GM15510 (cell line): ENCODE data around the gene ALS2.

Experiments
- POLR2A ChIP-seq: IDR thresholded peaks from 3 replicates; pipeline ENCODE4 v1.6.1; 2011; ENCODE audit warnings: borderline replicate concordance; ENCODE audit not compliant: insufficient read length; ENCODE audit errors: extremely low read depth

The ALS2 gene

GRCh38 chr2:201797175-201797840 is 16.6 kb upstream of the ALS2 start:
- no peak for TF ChIP-seq POLR2A

- TF ChIP-seq POLR2A: no peak
Measured at GRCh38 chr2:201796478-201796865, 15.7 kb upstream of the ALS2 start.

- TF ChIP-seq POLR2A: no peak
Measured at GRCh38 chr2:201795607-201796477, 15.1 kb upstream of the ALS2 start.

GRCh38 chr2:201794294-201794693 is 13.6 kb upstream of the ALS2 start:
- no peak for TF ChIP-seq POLR2A

- no peak for TF ChIP-seq POLR2A
Measured at GRCh38 chr2:201793631-201794030, 12.9 kb upstream of the ALS2 start.

GRCh38 chr2:201790989-201791388 is 10.3 kb upstream of the ALS2 start:
- TF ChIP-seq POLR2A: no peak

- no peak for TF ChIP-seq POLR2A
Measured at GRCh38 chr2:201790291-201790690, 9.6 kb upstream of the ALS2 start.

GRCh38 chr2:201789395-201789794 is 8.7 kb upstream of the ALS2 start:
- no peak for TF ChIP-seq POLR2A

- no peak for TF ChIP-seq POLR2A
Measured at GRCh38 chr2:201788371-201788770, 7.6 kb upstream of the ALS2 start.

- no peak for TF ChIP-seq POLR2A
Measured at GRCh38 chr2:201786471-201786870, 5.7 kb upstream of the ALS2 start.

- no peak for TF ChIP-seq POLR2A
Measured at GRCh38 chr2:201785135-201785534, 4.4 kb upstream of the ALS2 start.

GRCh38 chr2:201784563-201784962 is 3.8 kb upstream of the ALS2 start:
- TF ChIP-seq POLR2A: no peak

GRCh38 chr2:201781557-201782051 is 871 bp upstream of the ALS2 start:
- TF ChIP-seq POLR2A: no peak

- no peak for TF ChIP-seq POLR2A
Measured at GRCh38 chr2:201779901-201780673, 646 bp downstream of the ALS2 start.

- no peak for TF ChIP-seq POLR2A
Measured at GRCh38 chr2:201777869-201778268, 2.9 kb downstream of the ALS2 start.
